Islet of Langerhans (tissue), 1 donor: ENCODE measurements around the gene ZNF816.
"Not testable (repeated sequence)": the region's sequence is repeated elsewhere in the genome, so short reads cannot be mapped to it uniquely, and the experiment has no call there.

Experiments used
- FAIRE-seq: peaks from one replicate; lab custom pipeline; 2011; peaks lifted over from hg19 to GRCh38; lab: Jason Lieb, UNC

ZNF816 gene

GRCh38 chr19:52962394-52963246 is at the start of gene ZNF816:
TSS of gene ZNF816 (minus strand) at chr19:52962881. CDS start at chr19:52956089, 6,792 bp downstream.
- no peak for FAIRE-seq

- FAIRE-seq: no peak
These were observed 49.3 kb upstream of the ZNF816 start for GRCh38 chr19:53012006-53012405.

GRCh38 chr19:53010494-53010893 is 47.8 kb upstream of the ZNF816 start:
- FAIRE-seq: no peak

- FAIRE-seq: no peak
These were observed 45.5 kb upstream of the ZNF816 start for GRCh38 chr19:53008061-53008778.

GRCh38 chr19:53007606-53008005 is 44.9 kb upstream of the ZNF816 start:
- FAIRE-seq: no peak

- FAIRE-seq: no peak
These were observed 44.5 kb upstream of the ZNF816 start for GRCh38 chr19:53007200-53007599.

GRCh38 chr19:53004242-53004641 is 41.6 kb upstream of the ZNF816 start:
- FAIRE-seq: no peak

GRCh38 chr19:53002479-53002878 is 39.8 kb upstream of the ZNF816 start:
- no peak for FAIRE-seq

GRCh38 chr19:52997975-52998374 is 35.3 kb upstream of the ZNF816 start:
- FAIRE-seq: no peak

- no peak for FAIRE-seq
These were observed 33.0 kb upstream of the ZNF816 start for GRCh38 chr19:52995711-52996110.

- FAIRE-seq: no peak
These were observed 30.9 kb upstream of the ZNF816 start for GRCh38 chr19:52993342-52994178.

- FAIRE-seq: no peak
These were observed 29.7 kb upstream of the ZNF816 start for GRCh38 chr19:52992109-52993004.

GRCh38 chr19:52991484-52991883 is 28.8 kb upstream of the ZNF816 start:
- no peak for FAIRE-seq

GRCh38 chr19:52990759-52991418 is 28.2 kb upstream of the ZNF816 start:
- no peak for FAIRE-seq

GRCh38 chr19:52988506-52988905 is 25.8 kb upstream of the ZNF816 start:
- FAIRE-seq: no peak

GRCh38 chr19:52987221-52987620 is 24.5 kb upstream of the ZNF816 start:
- no peak for FAIRE-seq

GRCh38 chr19:52983167-52983566 is 20.5 kb upstream of the ZNF816 start:
- not testable (repeated sequence) for FAIRE-seq

GRCh38 chr19:52981329-52981728 is 18.6 kb upstream of the ZNF816 start:
- no peak for FAIRE-seq

- FAIRE-seq: no peak
These were observed 5.1 kb upstream of the ZNF816 start for GRCh38 chr19:52967772-52968171.

GRCh38 chr19:52963247-52963618 is 552 bp upstream of the ZNF816 start:
- no peak for FAIRE-seq

- FAIRE-seq: no peak
These were observed 700 bp downstream of the ZNF816 start for GRCh38 chr19:52961981-52962380.
